ENCODE results near the gene MYO3B.
"Not testable (repeated sequence)": the region's sequence is repeated elsewhere in the genome, so short reads cannot be mapped to it uniquely, and the experiment has no call there.

MYO3B gene

GRCh38 chr2:170651624-170652325, 473.8 kb downstream of the MYO3B start:
- Histone ChIP-seq H3K9me3 (ENCODE audit: control insufficient read depth, low read length) (no peaks in the 10 kb centered on the region), H3K36me3 (ENCODE audit: control insufficient read depth, insufficient read depth, low read length) (no peaks in the 10 kb centered on the region), H3K27me3 (ENCODE audit: control insufficient read depth, insufficient read depth, low read length, poor library complexity, severe bottlenecking) (no peaks in the 10 kb centered on the region), H3K4me3 (ENCODE audit: insufficient read depth, low read depth, low read length) (no peak overlapping the region), H3K4me1 (ENCODE audit: control insufficient read depth, insufficient read depth, low read length) (peaks cover 7% of the 10 kb centered on the region), H3K27ac (ENCODE audit: insufficient read depth, low read depth, low read length, poor library complexity, severe bottlenecking) (no peak overlapping the region)
- WGBS, 2 experiments = 66 to 74% methylated on average over 9 of the region's 9 CpGs

DNA sequence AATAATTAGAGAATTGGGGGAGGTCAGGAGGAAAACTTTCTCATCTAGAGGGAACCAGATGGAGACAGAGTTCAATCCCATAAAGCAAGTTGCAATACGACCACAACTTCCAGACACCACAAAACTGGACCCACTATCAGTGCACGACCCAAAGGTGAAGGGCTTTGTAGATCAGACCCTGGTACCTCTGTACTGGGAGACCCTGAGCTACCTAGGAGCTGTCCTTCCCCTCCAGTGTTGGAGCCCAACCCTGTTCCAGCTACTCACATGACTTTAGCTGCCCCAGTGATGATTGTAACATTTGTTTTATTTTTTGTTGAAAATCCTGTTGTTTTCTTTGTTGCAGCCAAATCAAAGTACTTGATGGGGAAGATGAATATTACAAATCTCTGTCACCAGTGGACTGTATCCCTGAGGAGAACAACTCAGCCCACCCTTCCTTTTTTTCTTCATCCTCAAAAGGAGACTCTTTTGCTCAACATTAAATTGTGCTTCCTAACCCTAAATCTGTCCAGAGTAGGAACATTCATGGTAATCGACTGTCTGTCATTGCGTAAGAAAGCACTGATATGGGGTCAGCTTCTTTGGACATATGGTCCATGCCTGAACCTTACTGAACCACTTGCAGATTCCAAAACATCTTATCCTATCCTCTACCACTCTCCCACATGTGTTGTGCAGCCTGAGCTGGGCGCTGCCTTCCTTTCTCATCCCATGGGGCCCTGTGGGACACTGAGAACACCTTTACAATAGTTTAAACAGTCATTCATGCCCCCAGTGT, 474.9 kb downstream of the MYO3B start:
- Histone ChIP-seq H3K36me3 (ENCODE audit: control insufficient read depth, insufficient read depth, low read length) (no peaks in the 10 kb centered on the region), H3K27me3 (ENCODE audit: control insufficient read depth, insufficient read depth, low read length, poor library complexity, severe bottlenecking) (no peaks in the 10 kb centered on the region), H3K4me3 (ENCODE audit: insufficient read depth, low read depth, low read length) (no peak overlapping the region), H3K4me1 (ENCODE audit: control insufficient read depth, insufficient read depth, low read length) (peaks cover 7% of the 10 kb centered on the region), H3K9me3 (ENCODE audit: control insufficient read depth, low read length) (no peaks in the 10 kb centered on the region), H3K27ac (ENCODE audit: insufficient read depth, low read depth, low read length, poor library complexity, severe bottlenecking) (no peak overlapping the region)
- WGBS, 2 experiments = 85 to 86% methylated on average over 5 of the region's 5 CpGs

DNA sequence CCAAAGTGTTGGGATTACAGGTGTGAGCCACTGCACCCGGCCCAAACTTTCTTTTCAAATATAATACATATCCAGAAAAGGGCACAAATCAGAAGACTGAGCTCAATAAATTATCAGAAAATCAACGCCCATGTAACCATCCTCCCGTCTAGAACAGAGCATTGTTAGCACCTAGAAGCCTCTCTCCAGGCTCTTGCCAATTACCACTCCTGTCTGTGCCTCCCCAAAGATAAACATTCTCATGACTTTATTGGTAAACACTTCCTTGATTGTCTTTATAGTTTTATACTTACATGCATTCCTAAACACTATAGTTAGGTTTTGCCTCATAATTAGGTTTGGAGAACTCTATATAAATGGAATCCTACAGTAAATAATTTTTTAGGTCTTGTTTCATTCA, 478.7 kb downstream of the MYO3B start:
- Histone ChIP-seq H3K4me1 (ENCODE audit: control insufficient read depth, insufficient read depth, low read length) (peaks cover 1% of the 10 kb centered on the region), H3K4me3 (ENCODE audit: insufficient read depth, low read depth, low read length) (no peak overlapping the region), H3K27me3 (ENCODE audit: control insufficient read depth, insufficient read depth, low read length, poor library complexity, severe bottlenecking) (no peaks in the 10 kb centered on the region), H3K9me3 (ENCODE audit: control insufficient read depth, low read length) (no peaks in the 10 kb centered on the region), H3K27ac (ENCODE audit: insufficient read depth, low read depth, low read length, poor library complexity, severe bottlenecking) (no peak overlapping the region), H3K36me3 (ENCODE audit: control insufficient read depth, insufficient read depth, low read length) (no peaks in the 10 kb centered on the region)
- 91 to 92% methylated on average over 3 of the region's 3 CpGs for WGBS, 2 experiments

GRCh38 chr2:170660409-170660808, 482.5 kb downstream of the MYO3B start:
- no peaks in the 10 kb centered on the region for H3K4me1 ChIP-seq (ENCODE audit: control insufficient read depth, insufficient read depth, low read length)
- H3K27me3 ChIP-seq (ENCODE audit: control insufficient read depth, insufficient read depth, low read length, poor library complexity, severe bottlenecking) = no peaks in the 10 kb centered on the region
- H3K36me3 ChIP-seq (ENCODE audit: control insufficient read depth, insufficient read depth, low read length) = no peaks in the 10 kb centered on the region
- WGBS, 2 experiments = 61 to 76% methylated on average over 1 of the region's 1 CpG
- H3K4me3 ChIP-seq (ENCODE audit: insufficient read depth, low read depth, low read length) = no peak overlapping the region
- no peaks in the 10 kb centered on the region for H3K9me3 ChIP-seq (ENCODE audit: control insufficient read depth, low read length)
- no peak overlapping the region for H3K27ac ChIP-seq (ENCODE audit: insufficient read depth, low read depth, low read length, poor library complexity, severe bottlenecking)

DNA sequence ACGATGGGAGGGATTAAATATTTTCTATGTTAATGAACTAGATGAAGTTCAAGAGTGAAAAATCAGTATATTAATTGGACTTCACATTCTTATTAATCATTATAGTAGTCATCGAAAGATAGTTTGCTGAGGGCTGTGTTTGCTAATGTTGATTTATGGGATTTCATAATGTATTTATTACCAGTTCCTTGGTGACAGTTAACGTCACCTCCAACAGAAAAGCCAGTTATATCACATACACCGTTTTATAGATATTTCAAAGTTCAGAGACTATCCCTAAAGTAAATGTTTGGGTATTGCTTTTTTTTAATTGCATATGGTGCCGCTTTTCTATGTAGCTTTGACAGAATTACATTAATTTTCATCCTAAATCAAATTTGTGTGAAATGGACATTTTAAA, 487.8 kb downstream of the MYO3B start:
- H3K27ac ChIP-seq (ENCODE audit: insufficient read depth, low read depth, low read length, poor library complexity, severe bottlenecking) = no peak overlapping the region
- no peaks in the 10 kb centered on the region for H3K36me3 ChIP-seq (ENCODE audit: control insufficient read depth, insufficient read depth, low read length)
- H3K4me1 ChIP-seq (ENCODE audit: control insufficient read depth, insufficient read depth, low read length) = no peaks in the 10 kb centered on the region
- WGBS, 2 experiments = 91 to 100% methylated on average over 1 to 5 of the region's 5 CpGs
- H3K4me3 ChIP-seq (ENCODE audit: insufficient read depth, low read depth, low read length) = no peak overlapping the region
- H3K27me3 ChIP-seq (ENCODE audit: control insufficient read depth, insufficient read depth, low read length, poor library complexity, severe bottlenecking) = no peaks in the 10 kb centered on the region
- no peaks in the 10 kb centered on the region for H3K9me3 ChIP-seq (ENCODE audit: control insufficient read depth, low read length)

DNA sequence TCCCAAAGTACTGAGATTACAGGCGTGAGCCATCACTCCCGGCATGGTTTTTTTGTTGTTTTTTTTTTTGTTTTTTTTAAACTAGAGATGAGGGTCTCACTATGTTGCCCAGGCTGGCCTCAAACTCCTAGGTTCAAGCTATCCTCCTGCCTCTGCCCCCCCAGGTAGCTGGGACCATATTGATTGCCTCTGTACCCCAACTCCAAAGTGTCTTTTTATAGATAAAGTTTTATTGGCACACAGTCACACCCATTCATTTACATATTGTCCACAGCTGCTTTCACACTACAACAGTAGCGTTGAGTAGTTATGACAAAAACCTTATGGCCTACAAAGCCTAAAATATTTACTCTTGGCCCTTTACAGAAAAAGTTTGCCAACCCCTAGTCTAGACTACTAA, 492.0 kb downstream of the MYO3B start:
- Histone ChIP-seq H3K9me3 (ENCODE audit: control insufficient read depth, low read length) (no peaks in the 10 kb centered on the region), H3K36me3 (ENCODE audit: control insufficient read depth, insufficient read depth, low read length) (no peaks in the 10 kb centered on the region), H3K27ac (ENCODE audit: insufficient read depth, low read depth, low read length, poor library complexity, severe bottlenecking) (no peak overlapping the region), H3K4me1 (ENCODE audit: control insufficient read depth, insufficient read depth, low read length) (no peaks in the 10 kb centered on the region), H3K4me3 (ENCODE audit: insufficient read depth, low read depth, low read length) (no peak overlapping the region), H3K27me3 (ENCODE audit: control insufficient read depth, insufficient read depth, low read length, poor library complexity, severe bottlenecking) (no peaks in the 10 kb centered on the region)
- WGBS, 2 experiments = 94 to 100% methylated on average over 2 to 3 of the region's 3 CpGs

DNA sequence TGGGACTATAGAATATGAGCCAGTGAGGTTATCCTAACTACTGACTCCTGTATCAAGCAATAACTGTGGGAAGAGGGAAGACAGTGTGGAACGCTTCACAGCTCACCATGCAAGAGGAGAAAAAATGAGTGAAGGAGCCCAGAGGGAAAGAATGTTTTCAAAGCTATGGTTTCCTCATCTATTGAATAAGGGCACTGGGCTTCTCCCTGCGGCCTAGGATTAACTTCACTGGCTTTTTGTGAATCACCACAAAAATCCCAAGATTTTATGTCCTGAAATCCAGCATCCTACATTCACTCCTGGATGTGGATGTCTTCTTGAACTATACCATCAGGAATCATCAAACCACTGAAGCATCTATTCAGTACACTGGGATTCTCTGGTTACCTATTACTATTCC, 492.7 kb downstream of the MYO3B start:
- WGBS, 2 experiments = 95 to 97% methylated on average over 2 of the region's 2 CpGs

GRCh38 chr2:170671079-170671478, 493.1 kb downstream of the MYO3B start:
- H3K27ac ChIP-seq (ENCODE audit: insufficient read depth, low read depth, low read length, poor library complexity, severe bottlenecking) = no peak overlapping the region
- no peaks in the 10 kb centered on the region for H3K36me3 ChIP-seq (ENCODE audit: control insufficient read depth, insufficient read depth, low read length)
- no peaks in the 10 kb centered on the region for H3K27me3 ChIP-seq (ENCODE audit: control insufficient read depth, insufficient read depth, low read length, poor library complexity, severe bottlenecking)
- no peak overlapping the region for H3K4me3 ChIP-seq (ENCODE audit: insufficient read depth, low read depth, low read length)
- 93% methylated on average over 9 of the region's 9 CpGs for WGBS, 2 experiments
- H3K4me1 ChIP-seq (ENCODE audit: control insufficient read depth, insufficient read depth, low read length) = no peaks in the 10 kb centered on the region
- H3K9me3 ChIP-seq (ENCODE audit: control insufficient read depth, low read length) = no peaks in the 10 kb centered on the region

More for the DNA sequence above, 492.7 kb downstream of the MYO3B start:
- Histone ChIP-seq H3K9me3 (ENCODE audit: control insufficient read depth, low read length) (no peaks in the 10 kb centered on the region), H3K36me3 (ENCODE audit: control insufficient read depth, insufficient read depth, low read length) (no peaks in the 10 kb centered on the region), H3K27me3 (ENCODE audit: control insufficient read depth, insufficient read depth, low read length, poor library complexity, severe bottlenecking) (no peaks in the 10 kb centered on the region), H3K27ac (ENCODE audit: insufficient read depth, low read depth, low read length, poor library complexity, severe bottlenecking) (no peak overlapping the region), H3K4me1 (ENCODE audit: control insufficient read depth, insufficient read depth, low read length) (no peaks in the 10 kb centered on the region), H3K4me3 (ENCODE audit: insufficient read depth, low read depth, low read length) (no peak overlapping the region)

DNA sequence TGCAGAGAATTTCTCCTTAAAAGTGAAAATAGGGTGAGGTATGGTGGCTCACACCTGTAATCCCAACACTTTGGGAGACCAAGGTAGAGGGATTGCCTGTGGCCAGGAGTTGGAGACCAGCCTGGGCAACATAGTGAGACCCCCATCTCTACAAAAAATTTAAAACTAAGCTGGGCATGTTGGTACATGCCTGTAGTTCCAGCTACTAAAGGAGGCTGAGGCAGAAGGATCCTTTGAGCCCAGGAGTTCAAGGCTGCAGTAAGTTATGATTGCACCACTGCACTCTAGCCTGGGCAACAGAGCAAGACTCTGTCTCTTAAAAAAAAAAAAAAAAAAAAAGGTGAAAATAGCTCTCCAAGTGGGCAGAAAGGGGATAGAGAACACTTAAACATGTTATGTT, 496.3 kb downstream of the MYO3B start:
- not testable (repeated sequence) for H3K27ac ChIP-seq (ENCODE audit: insufficient read depth, low read depth, low read length, poor library complexity, severe bottlenecking); H3K4me3 ChIP-seq (ENCODE audit: insufficient read depth, low read depth, low read length); H3K9me3 ChIP-seq (ENCODE audit: control insufficient read depth, low read length); H3K4me1 ChIP-seq (ENCODE audit: control insufficient read depth, insufficient read depth, low read length); H3K36me3 ChIP-seq (ENCODE audit: control insufficient read depth, insufficient read depth, low read length); H3K27me3 ChIP-seq (ENCODE audit: control insufficient read depth, insufficient read depth, low read length, poor library complexity, severe bottlenecking)

- H3K4me3 ChIP-seq (ENCODE audit: insufficient read depth, low read depth, low read length) = no peak overlapping the region
- H3K9me3 ChIP-seq (ENCODE audit: control insufficient read depth, low read length) = no peaks in the 10 kb centered on the region
- WGBS, 2 experiments = 89 to 91% methylated on average over 6 of the region's 6 CpGs
- peaks cover 21% of the 10 kb centered on the region for H3K4me1 ChIP-seq (ENCODE audit: control insufficient read depth, insufficient read depth, low read length)
- no peak overlapping the region for H3K27ac ChIP-seq (ENCODE audit: insufficient read depth, low read depth, low read length, poor library complexity, severe bottlenecking)
- H3K36me3 ChIP-seq (ENCODE audit: control insufficient read depth, insufficient read depth, low read length) = no peaks in the 10 kb centered on the region
- no peaks in the 10 kb centered on the region for H3K27me3 ChIP-seq (ENCODE audit: control insufficient read depth, insufficient read depth, low read length, poor library complexity, severe bottlenecking)
Measured at GRCh38 chr2:170675701-170676100, 497.8 kb downstream of the MYO3B start.
